ENCODE measurements around the gene SLC16A5.
A peak's percentile ranks its signal among the peaks of the same experiment; 100 is the strongest.
"Not testable (repeated sequence)": the region's sequence is repeated elsewhere in the genome, so short reads cannot be mapped to it uniquely, and the experiment has no call there.

The SLC16A5 gene

GRCh38 chr17:75135946-75136345 is 48.2 kb downstream of the SLC16A5 start:
- DNase-seq, result no peak

GRCh38 chr17:75137762-75138161 is 50.0 kb downstream of the SLC16A5 start:
- not testable (repeated sequence) for DNase-seq

- DNase-seq, result no peak
Measured at GRCh38 chr17:75138519-75138918, 50.8 kb downstream of the SLC16A5 start.

- DNase-seq, result no peak
Measured at GRCh38 chr17:75142236-75142971, 54.6 kb downstream of the SLC16A5 start.

- DNase-seq, result no peak
Measured at GRCh38 chr17:75144816-75145512, 57.2 kb downstream of the SLC16A5 start.

- DNase-seq, result no peak
Measured at GRCh38 chr17:75146592-75146991, 58.8 kb downstream of the SLC16A5 start.

- no peak for DNase-seq
Measured at GRCh38 chr17:75147878-75148546, 60.3 kb downstream of the SLC16A5 start.

- DNase-seq, result no peak
Measured at GRCh38 chr17:75151930-75152329, 64.2 kb downstream of the SLC16A5 start.

- DNase-seq, result no peak
Measured at GRCh38 chr17:75152523-75152921, 64.8 kb downstream of the SLC16A5 start.

- peak; percentile 37 to 52 for DNase-seq
Measured at GRCh38 chr17:75152922-75153779, 65.4 kb downstream of the SLC16A5 start.

GRCh38 chr17:75153780-75154194 is 66.0 kb downstream of the SLC16A5 start:
- DNase-seq, result peak; percentile 32 to 52

GRCh38 chr17:75154195-75155106 is 66.7 kb downstream of the SLC16A5 start, which contains the start of gene JPT1:
JPT1 (minus strand) TSS chr17:75154512; CDS start chr17:75154397, 115 bp downstream.
- peak; percentile 98 for DNase-seq

- DNase-seq, result no peak
Measured at GRCh38 chr17:75155191-75155601, 67.4 kb downstream of the SLC16A5 start.
